Right lobe of liver (tissue), 6 donors: ENCODE results near the gene YPEL5. TPM values are rescaled to one million over a fixed set of nuclear protein-coding genes. Genes with fewer than 3 reads are reported as not detected.

Experiments used
- ATAC-seq, 4 donors: fragments of 200-7000 bp; cut with Tn5 transposase; one replicate each; pipeline ENCODE4 v1.9.1; 2020; ENCODE audit warnings: mild to moderate bottlenecking in 4 of 4, moderate library complexity in 4 of 4
- DNase-seq, 3 donors: peaks; one replicate each; pipeline ENCODE4 v3.0.0-alpha.2; 2020
- H3K27ac ChIP-seq, 3 donors: fragments of 200-600 bp; one replicate each; pipeline ENCODE4 v1.8.0; 2022
- H3K27me3 ChIP-seq, 2 donors: fragments of 200-600 bp; one replicate each; pipeline ENCODE4 v1.8.0; 2022
- H3K36me3 ChIP-seq, 4 donors: fragments of 200-600 bp; sonication (generic) in 1 of 4; one replicate each; pipeline versions ENCODE4 v1.5.1 to v1.8.0; 2017 to 2022; ENCODE audit warnings: control low read depth in 1 of 4
- H3K4me1 ChIP-seq, 4 donors: fragments of 200-600 bp; sonication (generic) in 1 of 4; one replicate each; pipeline versions ENCODE4 v1.5.1 to v1.8.0; 2017 to 2022; ENCODE audit warnings: control low read depth in 1 of 4
- H3K4me3 ChIP-seq, 3 donors: fragments of 200-600 bp; one replicate each; pipeline ENCODE4 v1.8.0; 2022
- H3K9me3 ChIP-seq, 4 donors: fragments of 200-600 bp; sonication (generic) in 1 of 4; one replicate each; pipeline versions ENCODE4 v1.5.1 to v1.8.0; 2017 to 2022; ENCODE audit warnings: control low read depth in 1 of 4
- CTCF ChIP-seq, 4 donors: fragments of 200-600 bp in 3 of 4; fragments of 450-650 bp in 1 of 4; IDR thresholded peaks; one replicate each; pipeline versions ENCODE4 v1.5.1 to v1.8.0; 2016 to 2022; ENCODE audit warnings: antibody characterized with exemption in 4 of 4, mild to moderate bottlenecking in 2 of 4
- POLR2A ChIP-seq: fragments of 450-650 bp; IDR thresholded peaks from one replicate; pipeline ENCODE4 v1.6.1; 2017; ENCODE audit warnings: antibody characterized with exemption, mild to moderate bottlenecking
- WGBS: methylation state at CpG from one replicate; pipeline ENCODE4 v1.1.6; 2018; ENCODE audit warnings: low coverage, low lambda C conversion rate; ENCODE audit not compliant: insufficient coverage; ENCODE audit errors: missing lambda C conversion rate; 5-methylcytosine and 5-hydroxymethylcytosine counted together
- intact Hi-C, 2 donors: fragments of 100-400 bp; cut with DNase I; formaldehyde crosslinking; loops; one replicate each; pipeline versions ENCODE4 v1.11.2 to v1.14.1; 2022
- total RNA-seq, 6 experiments: library from RNA; depleted of rRNA in 2 of 6; stranded (reverse); fragments of >200 nt in 2 of 6; fragmentation: NEBNext Ultra II Directional in 3 of 6; extraction: Animal tissue kit (Norgen Biotek cat#: 25700) in 3 of 6; gene quantifications; one replicate each; pipeline versions ENCODE4 v1.1.0 to v1.2.4, GENCODE V29; 2016 to 2023
- donor health status: DM: no; HTN: yes; CAD: no.
- donor health status: DM: no; HTN: no; CAD: no.
- donor health status: DM: no; HTN: no; CAD: no.
- donor health status: DM: no; HTN: yes; CAD: no.
- donor health status: DM: no; HTN: yes; CAD: no.

The YPEL5 gene
- total RNA-seq, 6 experiments from 2014 or later: 22.7 to 49.2 (median 39.6) TPM

GRCh38 chr2:30135541-30135940 is 11.3 kb upstream of the YPEL5 start:
- Histone ChIP-seq H3K4me1 (no peaks in the 10 kb centered on the region), H3K27me3 (no peaks in the 10 kb centered on the region), H3K4me3 (no peak overlapping the region), H3K27ac (no peak overlapping the region), H3K36me3 (no peaks in the 10 kb centered on the region), H3K9me3 (no peaks in the 10 kb centered on the region)
- DNase-seq: no peak
- TF ChIP-seq CTCF (IDR thresholded peaks at IDR 0.05) (no peak), POLR2A (no peak)
- 73% methylated on average over 3 of the region's 3 CpGs for WGBS
- intact Hi-C loops: no loop called here
- ATAC-seq: no peak

GRCh38 chr2:30136764-30137444 is 9.9 kb upstream of the YPEL5 start:
- Histone ChIP-seq H3K27ac (no peak overlapping the region), H3K27me3 (no peaks in the 10 kb centered on the region), H3K9me3 (no peaks in the 10 kb centered on the region), H3K36me3 (no peaks in the 10 kb centered on the region), H3K4me3 (no peak overlapping the region), H3K4me1 (no peaks in the 10 kb centered on the region)
- ATAC-seq (peak in 2 of 4 donors; percentile 49 to 60), DNase-seq (no peak)
- TF ChIP-seq POLR2A (no peak), CTCF (IDR thresholded peaks at IDR 0.05) (no peak)
- WGBS: 61% methylated on average over 10 of the region's 10 CpGs
- intact Hi-C loops: no loop called here

DNA sequence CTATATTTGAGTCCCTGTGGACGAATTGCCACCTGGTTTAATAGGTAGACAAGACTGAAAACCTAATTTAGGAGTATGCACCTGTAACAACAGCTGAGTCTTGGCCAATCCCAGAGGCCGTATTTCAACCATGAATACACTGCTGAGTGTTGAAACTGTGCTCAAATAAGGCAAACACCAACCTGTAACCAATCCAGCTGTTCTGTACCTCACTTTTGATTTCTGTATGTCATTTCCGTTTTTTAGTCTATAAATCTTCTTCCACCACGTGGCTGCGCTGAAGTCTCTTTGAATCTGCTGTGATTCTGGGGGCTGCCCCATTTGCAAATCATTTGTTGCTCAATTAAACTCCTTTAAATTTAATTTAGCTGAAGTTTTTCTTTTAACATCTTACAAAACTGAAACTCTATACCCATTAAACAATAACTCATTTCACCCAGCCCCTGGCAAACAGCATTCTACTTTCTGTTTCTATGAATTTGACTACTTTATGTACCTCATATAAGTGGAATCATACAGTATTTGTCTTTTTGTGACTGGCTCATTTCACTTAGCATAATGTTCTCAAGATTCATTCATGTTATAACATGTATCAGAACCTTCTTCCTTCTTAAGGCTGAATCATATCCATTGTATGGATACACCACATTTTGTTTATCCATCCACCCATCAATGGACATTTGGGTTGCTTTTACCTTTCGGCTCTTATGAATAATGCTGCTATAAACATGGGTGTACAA is 7.5 kb upstream of the YPEL5 start:
- intact Hi-C loops: no loop called here
- H3K9me3 ChIP-seq: no peaks in the 10 kb centered on the region
- H3K27me3 ChIP-seq: no peaks in the 10 kb centered on the region
- H3K36me3 ChIP-seq: no peaks in the 10 kb centered on the region
- WGBS: 49% methylated on average over 6 of the region's 6 CpGs
- ATAC-seq: no peak
- H3K27ac ChIP-seq: no peak overlapping the region
- H3K4me1 ChIP-seq: no peaks in the 10 kb centered on the region
- DNase-seq: no peak
- no peak for TF ChIP-seq POLR2A
- TF ChIP-seq CTCF (IDR thresholded peaks at IDR 0.05): no peak
- no peak overlapping the region for H3K4me3 ChIP-seq

DNA sequence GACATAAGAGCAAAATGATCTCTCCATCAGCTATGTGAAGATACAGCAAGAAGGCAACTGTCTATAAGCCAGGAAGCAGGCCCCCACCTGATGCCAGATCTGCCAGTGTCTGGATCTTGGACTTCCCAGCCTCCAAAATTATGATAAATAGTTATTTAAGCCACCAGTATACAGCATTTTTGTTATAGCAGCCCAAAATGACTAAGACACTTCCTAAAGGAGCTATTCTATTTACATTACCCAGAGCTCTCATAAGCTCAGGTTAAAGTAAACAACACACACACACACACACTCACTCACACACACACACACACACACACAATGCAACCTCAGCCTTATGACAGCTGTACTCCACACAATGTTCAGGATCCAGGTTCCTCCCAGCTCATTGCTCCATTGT is 5.7 kb upstream of the YPEL5 start:
- TF ChIP-seq POLR2A (no peak), CTCF (IDR thresholded peaks at IDR 0.05) (no peak)
- DNase-seq (no peak), ATAC-seq (no peak)
- no peaks in the 10 kb centered on the region for H3K27me3 ChIP-seq
- H3K27ac ChIP-seq: no peak overlapping the region
- no peaks in the 10 kb centered on the region for H3K4me1 ChIP-seq
- H3K9me3 ChIP-seq: no peaks in the 10 kb centered on the region
- H3K36me3 ChIP-seq: no peaks in the 10 kb centered on the region
- no peak overlapping the region for H3K4me3 ChIP-seq
- intact Hi-C loops: no loop called here
